ENCODE measurements around the gene ABHD4.

- TF ChIP-seq CTCF (IDR thresholded peaks at IDR 0.05) (no peak), POLR2A (IDR thresholded peaks at IDR 0.05) (no peak)
These were observed 28.4 kb upstream of the ABHD4 start for GRCh38 chr14:22569737-22570131.
